Measurements from ENCODE around the gene ACOT13. TPM values are rescaled to one million over a fixed set of nuclear protein-coding genes. Genes with fewer than 3 reads are reported as not detected.
"Not testable (repeated sequence)": the region's sequence is repeated elsewhere in the genome, so short reads cannot be mapped to it uniquely, and the experiment has no call there.

Gene ACOT13
- total RNA-seq, 2 experiments from 2014 or later = 28.9 to 33.6 TPM

GRCh38 chr6:24743265-24743943 lies 76.5 kb downstream of the ACOT13 start:
- H3K4me3 Mint-ChIP-seq = peak overlapping the region; percentile 11
- no peak for TF ChIP-seq CTCF (IDR thresholded peaks at IDR 0.05)
- ChIA-PET POLR2A (interaction anchor here (0.9 to 1.9 kb wide), 6 partner anchors 9 to 43 kb away, joined by 3 to 6 read pairs (median 5); no protein-coding TSS in a partner anchor), CTCF (interaction anchor here (0.9 to 1.6 kb wide), 10 partner anchors 10 to 274 kb away, joined by 3 to 8 read pairs (median 3); no protein-coding TSS in a partner anchor)
- H3K9me3 Mint-ChIP-seq = no peaks in the 10 kb centered on the region
- H3K27me3 Mint-ChIP-seq = no peaks in the 10 kb centered on the region
- DNase-seq (peak; percentile 52), ATAC-seq (peak; percentile 91)
- peaks cover 21% of the 10 kb centered on the region for H3K4me1 Mint-ChIP-seq (ENCODE audit: low read depth)
- intact Hi-C loops (cut with micrococcal nuclease) = loop anchor here (1.0 kb wide), 1 partner anchor 22 kb away; no protein-coding TSS in a partner anchor
- no peaks in the 10 kb centered on the region for H3K36me3 Mint-ChIP-seq (ENCODE audit: low read depth)
- peak overlapping the region; percentile 84 for H3K27ac Mint-ChIP-seq

GRCh38 chr6:24743944-24744335 lies 77.1 kb downstream of the ACOT13 start:
- no peak for ATAC-seq
- Mint-ChIP-seq H3K27me3 (no peaks in the 10 kb centered on the region), H3K36me3 (ENCODE audit: low read depth) (no peaks in the 10 kb centered on the region), H3K4me1 (ENCODE audit: low read depth) (peaks cover 21% of the 10 kb centered on the region), H3K27ac (peak overlapping the region; percentile 84), H3K9me3 (no peaks in the 10 kb centered on the region), H3K4me3 (no peak overlapping the region)
- no peak for DNase-seq
- ChIA-PET CTCF (interaction anchor here (1.6 kb wide), 1 partner anchor 31 kb away, joined by 3 read pairs; no protein-coding TSS in a partner anchor), POLR2A (interaction anchor here (1.2 to 1.9 kb wide), 3 partner anchors 10 to 32 kb away, joined by 6 read pairs; no protein-coding TSS in a partner anchor)
- intact Hi-C loops (cut with micrococcal nuclease) = loop anchor here (1.0 kb wide), 1 partner anchor 23 kb away; no protein-coding TSS in a partner anchor
- no peak for TF ChIP-seq CTCF (IDR thresholded peaks at IDR 0.05)

- no peak for DNase-seq
- ATAC-seq = no peak
- POLR2A ChIA-PET = interaction anchor here (1.0 kb wide), 1 partner anchor 23 kb away, joined by 3 read pairs; no protein-coding TSS in a partner anchor
- CTCF ChIA-PET = interaction anchor here (1.3 kb wide), 1 partner anchor 15 kb away, joined by 3 read pairs; no protein-coding TSS in a partner anchor
- Mint-ChIP-seq H3K4me1 (ENCODE audit: low read depth) (peaks cover 21% of the 10 kb centered on the region), H3K4me3 (no peak overlapping the region), H3K36me3 (ENCODE audit: low read depth) (no peaks in the 10 kb centered on the region), H3K27ac (no peak overlapping the region), H3K9me3 (no peaks in the 10 kb centered on the region), H3K27me3 (peaks cover 2% of the 10 kb centered on the region)
- intact Hi-C loops (cut with micrococcal nuclease) = no loop called here
- TF ChIP-seq CTCF (IDR thresholded peaks at IDR 0.05) = no peak
Measured at GRCh38 chr6:24744911-24745310, 78.0 kb downstream of the ACOT13 start.

GRCh38 chr6:24749297-24749696 lies 82.4 kb downstream of the ACOT13 start:
- ChIA-PET CTCF (interaction anchor here (0.8 to 1.5 kb wide), 2 partner anchors 37 to 168 kb away, joined by 3 read pairs; no protein-coding TSS in a partner anchor), POLR2A (no interaction called here)
- Mint-ChIP-seq H3K27ac (no peak overlapping the region), H3K4me1 (ENCODE audit: low read depth) (no peaks in the 10 kb centered on the region), H3K27me3 (peaks cover 2% of the 10 kb centered on the region), H3K36me3 (ENCODE audit: low read depth) (no peaks in the 10 kb centered on the region), H3K9me3 (no peaks in the 10 kb centered on the region), H3K4me3 (no peak overlapping the region)
- ATAC-seq = no peak
- TF ChIP-seq CTCF (IDR thresholded peaks at IDR 0.05) = no peak
- no peak for DNase-seq
- intact Hi-C loops (cut with micrococcal nuclease) = no loop called here

GRCh38 chr6:24750878-24751277 lies 84.0 kb downstream of the ACOT13 start:
- H3K4me3 Mint-ChIP-seq; DNase-seq; H3K4me1 Mint-ChIP-seq (ENCODE audit: low read depth): not testable (repeated sequence)

More at GRCh38 chr6:24750878-24751277, 84.0 kb downstream of the ACOT13 start:
- ATAC-seq; intact Hi-C loops (cut with micrococcal nuclease); H3K9me3 Mint-ChIP-seq; POLR2A ChIA-PET; H3K27ac Mint-ChIP-seq; H3K27me3 Mint-ChIP-seq; H3K36me3 Mint-ChIP-seq (ENCODE audit: low read depth): not testable (repeated sequence)
- CTCF ChIA-PET = interaction anchor here (1.5 kb wide), 1 partner anchor 36 kb away, joined by 3 read pairs; no protein-coding TSS in a partner anchor
